Common myeloid progenitor, CD34-positive (primary cell): ENCODE results near the gene SEC23B.

Experiments
- CTCF ChIA-PET: fragments of 350-600 bp; sonication (Branson Sonifier 250); formaldehyde crosslinking; loops from one replicate; lab custom pipeline; 2021; ENCODE audit warnings: antibody characterized with exemption; lab: Charles Lee
- POLR2A ChIA-PET: fragments of 350-600 bp; sonication (Branson Sonifier 250); formaldehyde crosslinking; loops from one replicate; lab custom pipeline; 2021; ENCODE audit warnings: antibody characterized with exemption; lab: Charles Lee
- DNase-seq, 3 donors: peaks; one replicate each; pipeline versions ENCODE4 v3.0.0 to v3.0.0-alpha.2; 2013
- H3K27ac ChIP-seq, 2 experiments: 1 replicate in 1 of 2; 2 replicates in 1 of 2; pipeline ENCODE4 v1.7.0; 2013; ENCODE audit warnings: inconsistent platforms in 2 of 2, low read length in 2 of 2, mild to moderate bottlenecking in 2 of 2, low read depth in 1 of 2, moderate library complexity in 1 of 2; ENCODE audit not compliant: severe bottlenecking in 2 of 2, insufficient read depth in 1 of 2, poor library complexity in 1 of 2
- H3K27me3 ChIP-seq, 5 experiments: replicated peaks in 2 of 5; 1 replicate in 3 of 5; 2 replicates in 2 of 5; pipeline versions ENCODE4 v1.6.1 to v1.7.0; 2013; ENCODE audit warnings: low read length in 4 of 5, mild to moderate bottlenecking in 2 of 5, moderate library complexity in 2 of 5, inconsistent platforms in 1 of 5; ENCODE audit not compliant: insufficient read depth in 5 of 5, control insufficient read depth in 4 of 5
- H3K36me3 ChIP-seq, 4 experiments: 1 replicate in 2 of 4; 2 replicates in 2 of 4; pipeline versions ENCODE4 v1.6.1 to v1.7.0; 2013; ENCODE audit warnings: low read length in 3 of 4, control low read depth in 1 of 4, mild to moderate bottlenecking in 1 of 4; ENCODE audit not compliant: control insufficient read depth in 4 of 4, insufficient read depth in 4 of 4
- H3K4me1 ChIP-seq, 4 experiments: 1 replicate in 3 of 4; 2 replicates in 1 of 4; pipeline versions ENCODE4 v1.6.1 to v1.7.1; 2013; ENCODE audit warnings: low read length in 3 of 4, mild to moderate bottlenecking in 3 of 4, control low read depth in 1 of 4, inconsistent platforms in 1 of 4, moderate library complexity in 1 of 4; ENCODE audit not compliant: control insufficient read depth in 4 of 4, insufficient read depth in 4 of 4; ENCODE audit errors: control extremely low read depth in 1 of 4
- H3K4me3 ChIP-seq, 7 experiments: 1 replicate in 4 of 7; 2 replicates in 3 of 7; pipeline versions ENCODE4 v1.5.1 to v1.7.0; 2013; ENCODE audit warnings: mild to moderate bottlenecking in 7 of 7, low read length in 6 of 7, moderate library complexity in 6 of 7, inconsistent platforms in 2 of 7, low read depth in 2 of 7, control low read depth in 1 of 7; ENCODE audit not compliant: insufficient read depth in 4 of 7, control insufficient read depth in 1 of 7; ENCODE audit errors: extremely low read depth in 1 of 7
- H3K9me3 ChIP-seq, 5 experiments: 1 replicate in 4 of 5; 2 replicates in 1 of 5; pipeline versions ENCODE4 v1.6.1 to v1.7.1; 2013; ENCODE audit warnings: low read length in 4 of 5, mild to moderate bottlenecking in 2 of 5, inconsistent platforms in 1 of 5, low read depth in 1 of 5, moderate library complexity in 1 of 5; ENCODE audit not compliant: control insufficient read depth in 4 of 5, insufficient read depth in 2 of 5; ENCODE audit errors: control extremely low read depth in 1 of 5
- WGBS: methylation state at CpG from one replicate; pipeline ENCODE4 v1.1.5; 2013; ENCODE audit not compliant: insufficient coverage; 5-methylcytosine and 5-hydroxymethylcytosine counted together

Gene SEC23B

GRCh38 chr20:18532626-18533025 is 24.9 kb downstream of the SEC23B start:
- Histone ChIP-seq H3K9me3 (peaks cover 0 to 3% (median 0%) of the 10 kb centered on the region in 5 experiments), H3K4me3 (no peak overlapping the region), H3K4me1 (no peaks in the 10 kb centered on the region), H3K27me3 (no peaks in the 10 kb centered on the region), H3K36me3 (peaks cover 20 to 83% (median 61%) of the 10 kb centered on the region in 4 experiments), H3K27ac (no peak overlapping the region)
- CTCF ChIA-PET: no interaction called here
- WGBS: 91% methylated on average over 1 of the region's 6 CpGs
- POLR2A ChIA-PET: no interaction called here
- no peak for DNase-seq

- Histone ChIP-seq H3K4me3 (no peak overlapping the region), H3K27ac (no peak overlapping the region), H3K27me3 (no peaks in the 10 kb centered on the region), H3K9me3 (peaks cover 0 to 3% (median 0%) of the 10 kb centered on the region in 5 experiments), H3K36me3 (peaks cover 19 to 79% (median 55%) of the 10 kb centered on the region in 4 experiments), H3K4me1 (no peaks in the 10 kb centered on the region)
- WGBS: 100% methylated on average over 1 of the region's 1 CpG
- DNase-seq: no peak
- CTCF ChIA-PET: no interaction called here
- POLR2A ChIA-PET: no interaction called here
These were observed 25.8 kb downstream of the SEC23B start for GRCh38 chr20:18533491-18533890.

- H3K27ac ChIP-seq: no peak overlapping the region
- ChIA-PET POLR2A (no interaction called here), CTCF (no interaction called here)
- WGBS: 100% methylated on average over 4 of the region's 6 CpGs
- H3K36me3 ChIP-seq: peaks cover 17 to 73% (median 51%) of the 10 kb centered on the region in 4 experiments
- H3K4me3 ChIP-seq: no peak overlapping the region
- H3K9me3 ChIP-seq: peaks cover 0 to 3% (median 0%) of the 10 kb centered on the region in 5 experiments
- H3K27me3 ChIP-seq: no peaks in the 10 kb centered on the region
- no peak for DNase-seq
- H3K4me1 ChIP-seq: no peaks in the 10 kb centered on the region
These were observed 26.4 kb downstream of the SEC23B start for GRCh38 chr20:18533978-18534644.

GRCh38 chr20:18537651-18538050 is 29.9 kb downstream of the SEC23B start:
- no peak for DNase-seq
- no peaks in the 10 kb centered on the region for H3K27me3 ChIP-seq
- peaks cover 0 to 3% (median 0%) of the 10 kb centered on the region in 5 experiments for H3K9me3 ChIP-seq
- H3K36me3 ChIP-seq: peaks cover 26 to 69% (median 41%) of the 10 kb centered on the region in 4 experiments
- CTCF ChIA-PET: no interaction called here
- 100% methylated on average over 2 of the region's 2 CpGs for WGBS
- POLR2A ChIA-PET: interaction anchor here (0.6 kb wide), 1 partner anchor 72 kb away, joined by 3 read pairs; no protein-coding TSS in a partner anchor
- no peak overlapping the region for H3K27ac ChIP-seq
- no peaks in the 10 kb centered on the region for H3K4me1 ChIP-seq
- no peak overlapping the region for H3K4me3 ChIP-seq

- no peak overlapping the region for H3K4me3 ChIP-seq
- 93% methylated on average over 3 of the region's 5 CpGs for WGBS
- DNase-seq: no peak
- peaks cover 0 to 3% (median 0%) of the 10 kb centered on the region in 5 experiments for H3K9me3 ChIP-seq
- H3K27ac ChIP-seq: no peak overlapping the region
- H3K4me1 ChIP-seq: no peaks in the 10 kb centered on the region
- POLR2A ChIA-PET: no interaction called here
- CTCF ChIA-PET: no interaction called here
- no peaks in the 10 kb centered on the region for H3K27me3 ChIP-seq
- peaks cover 19 to 66% (median 40%) of the 10 kb centered on the region in 4 experiments for H3K36me3 ChIP-seq
These were observed 34.0 kb downstream of the SEC23B start for GRCh38 chr20:18541741-18542140.

- H3K27ac ChIP-seq: no peak overlapping the region
- H3K4me3 ChIP-seq: no peak overlapping the region
- no peaks in the 10 kb centered on the region for H3K4me1 ChIP-seq
- peaks cover 17 to 67% (median 44%) of the 10 kb centered on the region in 4 experiments for H3K36me3 ChIP-seq
- no peak for DNase-seq
- CTCF ChIA-PET: no interaction called here
- H3K27me3 ChIP-seq: no peaks in the 10 kb centered on the region
- WGBS: 80% methylated on average over 3 of the region's 4 CpGs
- POLR2A ChIA-PET: no interaction called here
- no peaks in the 10 kb centered on the region for H3K9me3 ChIP-seq
These were observed 35.5 kb downstream of the SEC23B start for GRCh38 chr20:18543216-18543615.

GRCh38 chr20:18543932-18544331 is 36.2 kb downstream of the SEC23B start:
- DNase-seq: no peak
- no peak overlapping the region for H3K4me3 ChIP-seq
- H3K36me3 ChIP-seq: peaks cover 18 to 73% (median 48%) of the 10 kb centered on the region in 4 experiments
- H3K27me3 ChIP-seq: no peaks in the 10 kb centered on the region
- H3K4me1 ChIP-seq: no peaks in the 10 kb centered on the region
- no peaks in the 10 kb centered on the region for H3K9me3 ChIP-seq
- 100% methylated on average over 5 of the region's 7 CpGs for WGBS
- POLR2A ChIA-PET: no interaction called here
- H3K27ac ChIP-seq: no peak overlapping the region
- CTCF ChIA-PET: no interaction called here
